Stimulated activated naive CD8-positive, alpha-beta T cell treated with anti-CD3 and anti-CD28 coated beads, Interleukin-15, Interleukin-2, amounts not matched to agents 100 U/mL and 50 U/mL, for 24 hours (primary cell): ENCODE results near the gene ARFGAP1.

Experiments used
- ATAC-seq: fragments of 150-1000 bp; cut with Tn5 transposase; one replicate; pipeline ENCODE4 v1.10.0; 2021
- DNase-seq: peaks from one replicate; pipeline ENCODE4 v3.0.0; 2021

Gene ARFGAP1

DNA sequence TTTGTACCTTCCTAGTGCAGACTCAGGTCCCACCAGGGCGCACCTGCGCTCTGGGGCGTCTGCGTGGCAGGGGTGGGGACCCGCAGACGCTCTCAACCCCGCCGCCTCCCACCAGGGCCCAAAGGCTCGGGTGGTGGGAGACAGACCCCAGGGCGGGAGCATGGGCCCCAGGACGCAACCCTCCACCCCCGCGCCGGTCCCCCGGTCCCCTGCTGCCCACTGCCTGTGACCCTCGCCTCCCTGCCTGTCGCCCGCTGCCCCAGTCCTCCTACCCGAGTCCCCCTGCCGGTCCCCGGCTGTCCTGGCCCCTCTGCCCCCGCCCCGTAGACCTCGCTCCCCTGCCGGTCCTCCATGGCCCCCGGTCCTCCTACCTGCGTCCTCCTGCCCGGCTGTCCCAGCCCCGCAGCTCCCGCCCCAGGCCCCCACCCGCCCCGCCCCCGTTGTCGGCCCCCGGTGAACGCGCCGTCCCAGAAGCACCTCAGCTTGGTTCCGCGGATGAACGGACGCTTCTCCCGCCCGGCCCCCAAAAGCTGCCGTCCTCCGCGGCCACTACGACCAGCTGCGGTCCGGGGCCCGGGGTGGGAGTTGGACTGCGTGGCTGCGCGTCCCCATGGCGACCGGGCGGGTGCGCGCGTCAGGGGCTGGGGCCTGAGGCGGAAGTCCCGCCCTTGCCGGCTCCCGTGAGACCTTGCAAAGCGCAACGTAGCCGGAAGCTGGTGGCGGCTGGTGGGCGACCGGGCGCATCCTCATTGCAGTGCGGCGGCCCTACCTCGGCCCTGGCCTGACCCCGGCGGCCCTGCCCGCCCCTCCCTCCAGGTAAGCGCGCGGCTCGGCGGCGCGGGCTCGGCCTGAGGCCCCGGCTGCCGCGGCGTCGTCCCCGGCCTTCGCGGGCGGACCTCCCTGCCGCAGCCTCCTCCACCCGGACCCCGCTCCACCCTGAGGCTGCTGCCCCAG is at the start of gene ARFGAP1:
Gene ARFGAP1, plus strand, starts transcription at position 709 of the 954 bp plus-strand sequence. CDS start 2,768 bp downstream, outside the sequence.
- ATAC-seq = peak; percentile 95

DNA sequence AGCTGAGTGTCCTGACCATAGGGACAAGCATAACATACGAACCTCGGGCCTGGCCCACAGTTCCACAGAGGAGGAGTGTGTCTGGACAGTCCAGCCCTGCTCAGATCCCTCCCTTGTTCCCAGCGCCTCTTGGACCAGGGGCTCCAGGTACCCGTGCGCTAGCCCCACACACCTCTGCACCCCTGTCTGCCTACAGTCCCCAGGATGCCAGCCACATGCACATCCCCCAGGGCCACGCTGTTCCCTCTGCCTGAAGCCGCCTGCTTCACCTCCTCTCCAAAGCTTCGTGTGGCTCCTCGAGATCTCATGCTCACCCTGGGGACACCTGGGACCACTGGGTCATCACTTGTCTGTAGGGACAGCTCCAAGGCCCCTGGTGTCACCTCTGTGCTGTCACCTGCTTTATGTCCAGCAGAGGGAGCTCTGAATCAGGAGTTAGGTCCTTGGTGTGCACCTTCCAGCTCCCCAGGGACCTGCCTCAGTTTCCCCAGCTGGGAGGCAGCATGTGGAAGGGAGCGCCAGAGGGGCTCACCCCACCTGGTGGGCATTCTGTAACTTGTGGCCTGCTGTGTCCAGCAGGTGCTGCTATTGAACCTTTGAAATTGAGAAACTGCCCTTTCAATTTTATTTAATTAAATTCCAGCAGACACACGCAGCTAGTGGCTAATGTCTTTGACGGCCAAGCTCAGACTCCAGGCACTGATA is 49.3 kb upstream of the ARFGAP1 start:
- ATAC-seq (peak; percentile 30), DNase-seq (peak; percentile 54)

More for the DNA sequence above, at the start of gene ARFGAP1:
- DNase-seq = peak; percentile 94

DNA sequence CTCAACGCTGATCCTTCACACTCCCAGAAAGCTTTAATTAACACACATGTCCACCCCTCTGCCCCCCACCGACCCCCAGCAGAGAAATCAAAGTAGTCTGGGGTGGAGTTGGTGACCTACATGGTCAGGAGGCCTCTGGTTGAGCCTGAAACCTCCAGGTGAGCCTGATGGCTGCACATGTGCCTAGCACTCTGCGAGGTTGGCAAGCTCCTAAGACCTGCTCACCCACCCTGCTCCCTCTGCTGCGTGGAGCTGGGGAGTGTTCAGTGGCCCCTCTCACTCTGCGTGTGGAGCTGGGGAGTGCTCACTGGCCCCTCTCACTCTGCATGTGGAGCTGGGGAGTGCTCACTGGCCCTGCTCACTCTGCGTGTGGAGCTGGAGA is 48.8 kb upstream of the ARFGAP1 start:
- ATAC-seq (no peak), DNase-seq (no peak)

DNA sequence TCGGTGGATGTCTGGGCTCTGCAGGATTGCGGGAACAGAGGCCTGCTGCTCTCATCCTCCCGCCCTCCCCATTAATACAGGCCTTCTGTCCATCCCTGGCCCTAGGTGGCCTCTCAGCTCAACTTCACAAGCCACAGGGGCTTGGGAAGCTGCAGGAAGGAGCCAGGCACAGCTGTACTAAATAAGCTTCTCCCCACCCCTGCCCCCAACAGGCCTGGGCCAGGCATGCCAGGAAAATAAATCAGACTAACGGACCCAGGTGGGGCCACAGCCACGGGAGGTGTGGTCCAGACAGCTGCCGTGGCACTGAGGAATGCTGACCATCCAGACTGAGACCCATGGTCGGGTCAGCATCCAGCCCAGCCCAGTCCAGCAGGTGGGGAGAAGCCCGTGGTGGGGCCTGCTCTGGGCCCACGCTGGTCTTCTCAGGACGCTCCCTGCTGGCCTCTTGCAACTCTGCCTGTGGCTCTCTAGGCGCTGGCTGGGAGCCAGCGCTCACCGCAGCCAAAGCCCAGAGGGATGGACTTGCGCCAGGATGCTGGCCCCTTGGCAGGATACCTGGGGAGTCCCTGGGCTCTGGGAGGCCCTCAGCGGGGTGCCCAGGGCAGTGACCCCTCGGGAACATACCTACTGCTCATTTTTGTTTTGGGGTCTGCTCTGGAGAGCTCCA is 48.1 kb upstream of the ARFGAP1 start:
- DNase-seq (no peak), ATAC-seq (no peak)

DNA sequence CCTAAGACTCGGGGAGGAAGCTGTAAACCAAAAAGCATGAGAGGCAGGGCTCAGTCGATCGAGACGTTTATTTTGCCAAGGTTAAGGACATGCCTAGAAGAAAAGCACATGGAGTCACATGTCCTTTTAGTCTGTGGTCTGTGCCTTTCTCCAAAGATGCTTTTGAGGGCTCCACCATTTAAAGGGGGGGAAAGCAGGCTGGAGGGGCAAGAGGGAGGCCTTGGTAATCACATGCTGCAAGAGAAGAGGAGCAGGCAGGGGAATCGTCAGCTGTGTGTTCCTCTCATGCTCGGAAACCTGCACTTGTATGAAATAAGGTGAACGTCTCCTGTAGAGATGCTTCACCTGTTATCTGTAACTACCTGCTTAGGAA is 47.5 kb upstream of the ARFGAP1 start:
- ATAC-seq = no peak

DNA sequence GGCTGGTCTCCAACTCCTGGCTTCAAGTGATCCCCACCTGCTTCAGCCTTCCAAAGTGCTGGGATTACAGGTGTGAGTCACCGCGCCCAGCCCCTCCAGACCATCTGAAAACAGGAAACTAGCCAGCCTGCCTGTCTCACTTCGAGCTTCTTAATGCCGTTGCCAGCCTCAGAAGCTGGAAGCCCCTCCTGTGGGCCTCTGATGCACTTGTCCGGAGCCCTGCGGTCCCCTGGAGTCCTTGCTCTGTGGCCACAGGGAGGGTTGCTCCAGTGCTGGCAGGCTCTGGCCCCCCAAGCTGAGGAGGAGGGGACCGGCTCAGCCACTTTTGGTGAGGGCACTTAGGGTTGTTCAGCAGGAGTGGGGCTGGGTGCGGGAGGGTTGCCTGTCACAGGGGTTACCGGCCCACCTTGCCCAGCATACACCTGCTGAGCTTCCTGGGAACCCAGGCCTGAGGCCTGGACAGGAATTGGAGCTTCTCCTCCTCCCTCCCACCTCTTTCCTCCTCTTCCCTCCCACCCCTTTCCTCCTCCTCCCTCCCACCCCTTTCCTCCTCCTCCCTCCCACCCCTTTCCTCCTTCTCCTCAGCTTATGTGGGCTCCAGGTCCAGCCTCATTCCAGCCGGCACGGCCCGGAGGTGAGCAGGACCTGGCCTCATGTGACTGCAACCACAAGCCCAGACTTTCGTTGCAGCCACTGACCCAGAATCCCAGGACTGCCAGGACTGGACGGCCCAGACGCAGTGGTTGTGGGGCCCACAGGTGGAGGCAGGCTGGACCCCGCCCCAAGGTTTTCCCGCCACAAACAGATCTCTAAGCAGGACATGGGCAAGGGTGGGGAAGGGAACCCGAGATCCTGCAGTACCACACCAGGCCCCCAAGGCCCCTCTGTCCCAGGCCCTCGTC is 46.3 kb upstream of the ARFGAP1 start:
- no peak for ATAC-seq

More for the DNA sequence above, 47.5 kb upstream of the ARFGAP1 start:
- DNase-seq = no peak

DNA sequence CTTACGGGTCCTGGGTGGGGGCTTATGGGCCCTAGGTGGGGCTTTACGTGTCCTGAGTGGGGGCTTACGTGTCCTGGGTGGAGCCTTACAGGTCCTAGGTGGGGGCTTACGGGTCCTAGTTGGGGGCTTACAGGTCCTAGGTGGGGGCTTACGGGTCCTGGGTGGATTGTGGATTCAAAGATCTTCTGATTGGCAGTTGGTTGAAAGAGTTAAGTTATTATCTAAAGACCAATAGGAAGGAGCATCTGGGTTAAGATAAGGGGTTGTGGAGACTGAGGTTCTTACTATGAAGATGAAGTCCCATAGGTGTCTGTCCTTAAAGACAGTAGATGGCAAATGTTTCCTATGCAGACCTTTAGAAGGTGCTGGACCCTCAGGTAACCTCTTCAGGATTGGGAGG is 45.4 kb upstream of the ARFGAP1 start:
- no peak for ATAC-seq

More for the DNA sequence above, 46.3 kb upstream of the ARFGAP1 start:
- DNase-seq = no peak

DNA sequence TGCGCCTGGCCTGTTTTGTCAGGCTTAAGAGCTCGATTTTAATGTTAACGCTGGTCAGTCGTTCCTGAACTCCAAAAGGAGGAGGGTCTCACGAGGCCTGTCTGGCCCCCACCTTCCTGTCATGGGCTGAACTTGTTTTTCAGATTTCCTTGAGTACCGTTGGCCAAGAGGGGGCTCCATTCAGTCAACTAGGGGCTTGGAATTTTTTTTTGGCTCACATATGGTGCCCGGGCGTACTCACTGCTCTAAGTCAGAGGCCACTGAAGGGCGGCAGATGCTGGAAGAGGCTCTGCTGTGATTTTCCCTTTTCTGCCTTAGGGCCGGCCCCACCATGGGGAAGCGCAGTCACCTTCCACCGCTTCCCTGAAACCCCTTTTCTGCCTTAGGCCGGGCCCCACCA is 43.8 kb upstream of the ARFGAP1 start:
- DNase-seq = no peak
- no peak for ATAC-seq

More for the DNA sequence above, 45.4 kb upstream of the ARFGAP1 start:
- no peak for DNase-seq

DNA sequence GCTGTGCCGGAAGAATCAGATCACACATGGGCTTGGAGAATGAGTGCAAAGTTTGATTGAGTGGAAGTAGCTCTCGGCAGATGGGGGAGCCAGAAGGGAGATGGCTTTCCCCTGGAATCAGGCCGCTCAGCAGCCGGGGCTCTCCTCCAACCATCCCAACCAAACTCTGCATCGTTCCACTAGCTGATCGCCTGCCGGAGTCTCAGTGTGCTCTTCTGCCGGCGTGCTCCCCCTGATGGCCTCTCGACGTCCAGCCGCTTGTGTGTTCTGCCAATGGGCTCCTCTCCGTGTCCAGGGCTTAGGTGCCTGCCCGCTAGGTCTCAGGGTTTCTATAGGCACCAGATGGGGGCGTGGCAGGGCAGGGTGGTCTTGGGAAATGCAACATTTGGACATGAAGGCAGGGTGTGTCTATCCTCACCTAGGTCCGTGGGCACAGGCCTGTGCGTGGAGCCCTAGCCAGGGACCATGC is 41.8 kb upstream of the ARFGAP1 start:
- ATAC-seq (peak; percentile 47), DNase-seq (no peak)

DNA sequence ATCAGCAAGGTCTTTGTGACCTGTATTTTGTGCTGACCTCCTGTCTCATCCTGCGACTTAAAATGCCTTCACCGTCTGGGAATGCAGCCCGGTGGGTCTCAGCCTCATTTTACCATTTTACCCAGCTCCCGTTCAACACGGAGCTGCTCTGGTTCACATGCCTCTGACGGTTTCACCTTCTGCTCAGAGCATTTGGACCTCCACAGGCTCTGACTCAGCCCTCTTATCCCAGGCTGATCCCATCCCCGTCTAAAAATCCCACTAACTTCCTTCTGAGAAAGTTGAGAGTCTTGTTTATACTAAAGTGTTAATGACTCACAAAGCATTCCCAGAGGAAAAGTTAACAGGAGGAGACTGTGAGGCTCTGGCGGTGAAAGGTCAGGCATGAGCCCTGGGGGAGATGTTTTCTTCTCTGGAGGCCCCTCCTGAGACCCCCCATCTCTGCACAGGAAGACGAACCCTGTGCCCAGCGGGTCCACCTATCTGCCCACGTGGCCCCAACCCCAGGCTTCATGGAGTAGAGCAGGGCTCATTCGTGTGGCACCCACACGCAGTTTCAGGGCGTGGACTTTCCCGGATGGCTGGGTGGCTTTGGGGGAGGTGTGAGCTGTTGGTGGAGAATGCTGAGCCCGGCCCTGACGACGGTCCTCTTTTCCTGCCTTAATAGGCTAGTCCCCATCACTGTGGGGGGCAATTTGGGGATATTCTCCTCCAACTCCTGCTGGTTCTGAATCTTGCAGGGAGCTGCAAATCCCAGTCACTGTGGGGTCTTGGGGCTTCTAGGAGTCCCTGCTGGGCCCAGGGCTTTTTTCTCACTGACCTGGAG is 40.2 kb upstream of the ARFGAP1 start:
- DNase-seq = no peak
- ATAC-seq = no peak

DNA sequence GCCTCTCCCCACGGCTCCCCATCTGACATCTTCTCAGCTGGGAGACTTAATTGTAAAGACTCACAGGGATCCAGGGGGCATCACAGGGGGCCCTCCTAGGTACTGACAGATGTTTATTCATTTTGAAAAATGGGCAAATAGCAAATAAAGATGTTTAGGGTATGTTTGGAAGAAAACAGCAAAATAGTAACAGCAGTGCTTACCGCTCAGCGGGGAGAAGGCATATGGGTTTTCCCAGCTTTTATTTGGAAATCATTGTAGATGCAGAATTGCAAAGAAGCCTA is 39.6 kb upstream of the ARFGAP1 start:
- ATAC-seq = no peak
- no peak for DNase-seq

DNA sequence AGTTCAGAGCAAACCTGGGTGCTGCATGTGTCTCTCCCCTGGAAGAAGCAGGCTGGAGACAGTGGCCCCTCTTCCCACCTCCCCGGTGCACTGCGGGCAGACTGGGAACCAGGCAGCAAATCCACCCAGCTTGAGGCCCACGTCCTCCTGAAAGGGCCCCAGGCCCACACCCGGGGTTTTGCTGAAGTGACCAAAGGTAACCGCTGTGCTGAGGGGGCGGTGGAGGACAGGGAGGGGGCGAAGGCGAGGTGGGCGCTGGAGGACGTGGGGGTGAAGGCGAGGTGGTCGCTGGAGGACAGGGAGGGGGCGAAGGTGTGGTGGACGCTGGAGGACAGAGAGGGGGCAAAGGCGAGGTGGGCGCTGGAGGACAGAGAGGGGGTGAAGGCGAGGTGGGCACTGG is 38.7 kb upstream of the ARFGAP1 start:
- ATAC-seq = no peak
- no peak for DNase-seq

DNA sequence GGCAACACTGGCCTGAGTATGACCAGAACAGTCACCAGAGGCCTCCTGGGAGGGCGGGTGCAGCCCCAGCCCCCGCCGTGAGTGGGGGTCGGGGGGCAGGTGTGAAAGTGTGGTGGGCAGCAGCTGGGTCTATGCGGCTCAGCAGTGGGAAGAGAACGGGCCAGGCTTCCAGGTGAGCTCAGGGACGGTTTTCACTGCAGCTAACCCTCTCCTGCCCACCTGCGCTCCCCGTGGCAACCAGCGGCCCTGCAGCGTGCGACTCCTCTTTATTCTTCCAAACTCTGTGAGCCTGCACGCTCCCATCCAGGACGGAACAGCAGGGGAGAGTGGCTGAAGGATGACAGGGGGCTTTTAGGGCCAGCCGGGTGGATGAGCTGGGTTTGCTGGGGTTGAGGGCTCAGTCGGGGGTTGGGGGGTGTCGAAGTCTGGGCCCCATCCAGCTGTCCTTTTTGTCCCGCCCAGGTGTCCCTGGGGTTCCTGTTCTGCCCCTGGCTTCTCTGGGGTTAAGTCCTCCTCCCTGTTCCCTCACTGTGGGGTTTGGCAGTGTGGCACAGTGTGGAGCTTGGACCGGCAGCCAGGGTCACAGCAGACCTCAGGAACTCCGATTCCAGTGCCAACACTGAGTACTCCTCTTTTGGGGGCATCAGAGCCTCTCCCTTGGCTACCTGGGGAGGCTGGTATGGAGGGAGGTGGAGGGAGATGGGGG is 37.8 kb upstream of the ARFGAP1 start:
- ATAC-seq (no peak), DNase-seq (peak; percentile 41)

DNA sequence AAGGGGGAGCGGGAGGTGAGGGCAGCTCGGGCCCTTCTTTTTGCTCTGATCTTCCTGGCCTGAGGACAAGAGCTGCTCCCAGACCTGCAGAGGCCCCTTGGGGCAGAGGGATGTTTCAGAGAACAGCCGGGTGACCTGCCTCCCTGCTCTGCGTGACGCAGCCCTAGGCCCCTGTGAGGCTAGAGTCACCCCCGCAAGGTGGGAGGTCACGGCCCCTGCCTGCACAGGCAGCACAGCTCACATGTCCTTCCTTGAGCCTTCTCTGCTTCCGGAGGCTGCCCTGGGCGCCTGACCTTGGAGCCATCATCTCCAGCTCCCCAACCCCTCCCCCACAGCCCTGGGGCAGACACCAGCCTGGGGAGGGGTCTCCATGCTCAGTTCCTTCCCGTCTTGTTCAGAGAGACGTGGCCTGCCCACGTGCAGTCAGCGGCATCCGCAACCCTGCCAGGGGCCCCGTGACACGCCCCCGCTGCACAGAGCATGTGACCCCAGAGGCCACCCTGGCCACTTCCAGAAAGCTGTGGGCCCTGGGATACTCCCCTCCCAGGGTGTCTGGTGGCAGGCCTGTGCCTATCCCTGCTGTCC is 37.1 kb upstream of the ARFGAP1 start, which contains the start of gene BIRC7:
Gene BIRC7, plus strand, starts transcription at position 507 of the 585 bp plus-strand sequence. CDS start 192 bp downstream, outside the sequence.
- no peak for ATAC-seq
- peak; percentile 33 for DNase-seq

DNA sequence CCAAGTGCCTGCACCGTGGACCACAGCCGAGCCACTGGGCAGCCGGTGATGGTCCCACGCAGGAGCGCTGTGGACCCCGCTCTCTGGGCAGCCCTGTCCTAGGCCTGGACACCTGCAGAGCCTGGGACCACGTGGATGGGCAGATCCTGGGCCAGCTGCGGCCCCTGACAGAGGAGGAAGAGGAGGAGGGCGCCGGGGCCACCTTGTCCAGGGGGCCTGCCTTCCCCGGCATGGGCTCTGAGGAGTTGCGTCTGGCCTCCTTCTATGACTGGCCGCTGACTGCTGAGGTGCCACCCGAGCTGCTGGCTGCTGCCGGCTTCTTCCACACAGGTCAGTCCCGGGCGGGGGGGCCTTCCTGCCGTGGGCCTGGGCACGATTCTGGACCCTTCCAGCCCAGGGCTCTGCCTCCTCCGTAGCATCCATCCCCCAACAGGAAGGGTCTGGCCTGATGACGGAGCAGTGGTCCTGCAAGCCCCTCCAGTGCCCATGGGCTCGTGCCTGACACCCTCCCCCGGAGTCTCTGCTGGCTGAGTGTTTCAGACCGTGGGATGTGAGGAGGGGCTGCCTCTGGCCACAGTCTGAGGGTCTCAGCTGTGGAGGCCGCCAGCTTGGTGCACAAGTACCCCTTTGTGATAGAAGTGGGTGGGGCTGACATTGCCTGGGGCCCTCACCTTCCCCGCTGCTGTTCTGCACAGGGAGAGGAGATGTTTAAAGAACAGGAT is 36.3 kb upstream of the ARFGAP1 start:
- ATAC-seq (no peak), DNase-seq (no peak)

DNA sequence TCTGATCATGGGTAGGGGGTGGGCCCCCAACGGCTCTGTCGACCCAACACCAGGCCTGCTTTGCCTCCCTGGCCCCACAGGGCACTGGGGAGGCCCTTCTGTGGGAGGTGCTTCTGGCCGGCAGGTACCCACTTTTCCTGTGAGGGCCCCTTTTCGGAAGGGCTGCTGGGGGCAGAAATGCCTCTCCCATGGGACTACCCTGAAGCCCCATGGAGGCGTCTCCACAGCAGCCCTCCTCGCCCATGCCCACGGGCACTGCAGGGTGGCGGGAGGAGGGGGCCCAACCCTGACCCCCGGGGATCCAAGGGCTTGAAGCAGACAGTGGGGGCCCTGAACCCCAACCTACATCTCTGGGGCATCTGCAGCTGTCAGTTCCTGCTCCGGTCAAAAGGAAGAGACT is 34.6 kb upstream of the ARFGAP1 start:
- ATAC-seq (no peak), DNase-seq (no peak)

DNA sequence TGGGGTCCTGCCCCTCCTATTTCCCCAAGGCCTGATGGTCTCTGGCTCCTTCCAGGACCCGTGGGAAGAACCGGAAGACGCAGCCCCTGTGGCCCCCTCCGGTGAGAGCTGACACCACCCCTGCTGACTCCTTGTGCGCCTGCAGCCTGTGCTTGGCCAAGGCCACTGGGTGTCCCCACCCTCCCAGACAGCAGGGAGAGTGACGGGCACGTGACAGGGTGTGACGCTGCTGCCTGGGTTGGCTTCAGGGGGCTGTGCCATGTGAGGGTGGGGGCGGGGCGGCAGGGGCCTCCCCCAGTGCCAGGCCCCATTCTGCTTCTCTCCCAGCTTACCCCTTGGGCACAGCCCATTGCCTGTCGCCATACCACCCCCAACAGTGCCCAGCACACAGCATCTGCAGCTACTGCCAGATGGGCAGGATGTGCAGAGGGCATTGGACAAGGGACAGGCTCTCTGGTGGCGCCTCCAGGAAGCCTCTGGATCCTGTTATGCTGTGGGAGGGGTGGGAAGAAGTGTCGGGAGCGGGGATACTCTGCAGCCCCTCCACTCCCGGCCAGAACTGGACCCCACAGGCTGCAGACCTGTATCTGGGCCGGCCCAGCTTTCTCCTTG is 34.0 kb upstream of the ARFGAP1 start:
- ATAC-seq (no peak), DNase-seq (no peak)

DNA sequence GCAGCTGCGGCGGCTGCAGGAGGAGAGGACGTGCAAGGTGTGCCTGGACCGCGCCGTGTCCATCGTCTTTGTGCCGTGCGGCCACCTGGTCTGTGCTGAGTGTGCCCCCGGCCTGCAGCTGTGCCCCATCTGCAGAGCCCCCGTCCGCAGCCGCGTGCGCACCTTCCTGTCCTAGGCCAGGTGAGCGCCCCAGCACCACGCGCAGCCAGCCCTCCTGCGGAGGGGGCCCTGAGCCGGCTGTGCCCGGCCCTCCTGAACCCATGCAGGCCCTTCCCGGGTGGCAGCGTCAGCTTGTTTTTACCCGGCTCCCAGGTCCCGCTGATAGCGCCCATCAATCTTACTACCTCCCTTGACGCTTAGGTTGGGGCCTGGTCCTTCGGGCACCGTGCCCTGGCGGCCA is 33.2 kb upstream of the ARFGAP1 start:
- no peak for DNase-seq
- ATAC-seq = no peak

DNA sequence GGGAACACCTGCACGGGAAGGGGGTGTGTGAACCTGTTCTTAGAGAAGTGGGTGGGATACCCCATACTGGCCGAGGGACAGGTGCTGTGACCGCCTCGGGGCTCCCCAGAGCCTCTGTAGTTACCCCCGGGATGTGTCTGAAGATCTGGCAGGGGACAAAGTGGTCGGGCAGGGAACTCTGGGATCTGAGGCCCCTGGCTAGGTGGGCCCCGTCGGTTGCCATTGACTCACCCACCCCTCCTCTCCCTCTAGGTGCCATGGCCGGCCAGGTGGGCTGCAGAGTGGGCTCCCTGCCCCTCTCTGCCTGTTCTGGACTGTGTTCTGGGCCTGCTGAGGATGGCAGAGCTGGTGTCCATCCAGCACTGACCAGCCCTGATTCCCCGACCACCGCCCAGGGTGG is 32.6 kb upstream of the ARFGAP1 start:
- DNase-seq (no peak), ATAC-seq (no peak)
